IPS-20b (cell line): ENCODE measurements around the gene LRFN5.
"Not testable (repeated sequence)": the region's sequence is repeated elsewhere in the genome, so short reads cannot be mapped to it uniquely, and the experiment has no call there.

Experiments
- H3K27ac ChIP-seq: one replicate; pipeline ENCODE4 v1.5.1; 2013; ENCODE audit warnings: low read length
- H3K27me3 ChIP-seq: 2 replicates; pipeline ENCODE4 v1.6.1; 2013; ENCODE audit warnings: mild to moderate bottlenecking, low read length, inconsistent platforms; ENCODE audit not compliant: insufficient read depth
- H3K36me3 ChIP-seq: 2 replicates; pipeline ENCODE4 v1.6.1; 2013; ENCODE audit warnings: low read depth, mild to moderate bottlenecking, inconsistent platforms, low read length, moderate library complexity; ENCODE audit not compliant: insufficient read depth
- H3K4me1 ChIP-seq: 2 replicates; pipeline ENCODE4 v1.6.1; 2013; ENCODE audit warnings: mild to moderate bottlenecking, control low read depth, inconsistent platforms, low read length, moderate library complexity; ENCODE audit not compliant: insufficient read depth
- H3K4me3 ChIP-seq: 2 replicates; pipeline ENCODE4 v1.5.1; 2013; ENCODE audit warnings: mild to moderate bottlenecking, low read length, inconsistent platforms
- H3K9ac ChIP-seq: 2 replicates; pipeline ENCODE4 v1.6.1; 2013; ENCODE audit warnings: low read depth, mild to moderate bottlenecking, inconsistent platforms, low read length, moderate library complexity
- H3K9me3 ChIP-seq: 2 replicates; pipeline ENCODE4 v1.6.1; 2013; ENCODE audit warnings: mild to moderate bottlenecking, low read depth, low read length, inconsistent platforms; ENCODE audit not compliant: insufficient read depth

The LRFN5 gene

GRCh38 chr14:41606532-41607303 is at the start of gene LRFN5:
LRFN5 (plus strand) TSS chr14:41606876.
- Histone ChIP-seq H3K36me3 (no peaks in the 10 kb centered on the region), H3K27ac (no peak within 1 kb of the TSS), H3K9me3 (no peaks in the 10 kb centered on the region), H3K27me3 (peaks cover 92% of the 10 kb centered on the region), H3K4me3 (peak within 1 kb of the TSS; percentile 80), H3K9ac (peak within 1 kb of the TSS; percentile 68; the same call in 1 of the 2 replicates), H3K4me1 (peaks cover 2% of the 10 kb centered on the region; the same call in 1 of the 2 replicates)

DNA sequence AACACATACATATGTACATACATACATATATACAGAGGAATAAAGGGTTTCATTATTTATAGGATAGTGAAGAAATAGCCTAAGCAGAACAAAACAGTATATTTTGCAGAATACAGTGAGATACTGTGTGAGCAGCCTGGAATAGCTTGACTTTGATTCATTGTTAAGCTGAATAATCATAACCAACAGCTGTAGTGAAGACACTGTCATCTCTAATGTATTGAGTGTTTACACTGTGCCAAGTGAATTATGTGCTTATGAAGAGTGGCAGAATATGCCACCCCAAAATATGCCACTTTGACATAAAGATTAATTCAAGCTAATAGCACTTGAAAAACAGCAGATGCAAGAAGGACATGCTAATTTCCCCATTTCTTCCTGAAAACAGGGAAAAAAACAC is 48.2 kb upstream of the LRFN5 start:
- Histone ChIP-seq H3K4me3 (no peak overlapping the region), H3K27me3 (no peaks in the 10 kb centered on the region), H3K4me1 (no peaks in the 10 kb centered on the region), H3K9ac (no peak overlapping the region), H3K9me3 (no peaks in the 10 kb centered on the region), H3K36me3 (no peaks in the 10 kb centered on the region), H3K27ac (no peak overlapping the region)

- not testable (repeated sequence) for H3K9me3 ChIP-seq, H3K36me3 ChIP-seq, H3K9ac ChIP-seq, H3K4me3 ChIP-seq, H3K27ac ChIP-seq, H3K27me3 ChIP-seq, H3K4me1 ChIP-seq
Measured at GRCh38 chr14:41566864-41567263, 39.8 kb upstream of the LRFN5 start.

DNA sequence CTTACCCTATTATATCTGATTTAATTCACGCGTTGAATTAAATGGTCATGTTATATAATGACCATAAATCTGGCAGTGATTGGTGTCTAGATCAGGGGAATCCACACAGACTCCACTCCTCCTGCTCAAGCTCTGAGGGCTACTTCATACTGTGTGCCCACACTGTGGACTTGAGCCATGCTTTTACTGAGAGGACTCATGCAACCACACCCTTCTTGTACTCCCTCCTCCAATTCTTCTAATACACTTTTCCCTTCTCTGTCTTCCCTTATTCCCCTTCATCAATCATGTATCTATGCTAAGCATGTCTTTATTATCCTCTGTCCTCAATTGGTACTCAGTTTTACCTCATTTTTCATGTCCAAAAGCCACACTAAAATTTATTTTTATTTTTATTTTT is 37.7 kb upstream of the LRFN5 start:
- no peaks in the 10 kb centered on the region for H3K27me3 ChIP-seq
- H3K9me3 ChIP-seq, result no peaks in the 10 kb centered on the region

DNA sequence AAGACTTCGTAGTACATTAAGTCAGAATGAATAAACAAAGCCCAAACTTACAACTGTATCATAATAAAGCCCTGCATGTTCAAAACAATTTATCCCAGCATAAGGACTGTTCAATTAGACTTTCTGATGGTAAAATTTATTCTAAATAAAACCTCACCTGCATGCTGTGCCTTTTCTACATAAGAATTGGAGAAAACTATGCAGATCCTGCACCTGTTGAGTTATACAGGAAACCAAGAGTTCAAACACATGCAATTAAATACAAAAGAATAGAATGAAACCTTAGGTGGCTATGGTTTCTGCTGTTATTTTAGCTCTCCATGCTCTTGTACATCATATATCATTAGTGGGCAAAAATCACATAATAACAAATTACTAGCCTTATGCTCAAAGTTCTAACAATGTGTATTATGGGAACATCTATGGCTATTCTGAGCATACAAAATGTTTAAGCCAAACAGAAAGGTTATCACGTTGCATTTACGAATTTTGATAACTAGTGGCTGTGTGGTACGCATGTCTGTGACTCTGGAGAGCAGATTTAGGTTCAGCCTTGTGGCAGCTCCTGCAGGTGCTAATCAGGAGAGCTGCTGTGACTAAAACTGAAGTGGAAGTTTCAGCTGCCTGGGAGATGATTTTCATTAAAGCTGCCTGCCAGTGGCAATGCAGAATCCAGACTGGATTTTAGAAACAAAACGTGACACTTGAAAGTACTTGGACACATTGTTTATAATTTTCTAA is 36.1 kb upstream of the LRFN5 start:
- no peaks in the 10 kb centered on the region for H3K27me3 ChIP-seq
- peaks cover 7% of the 10 kb centered on the region for H3K4me1 ChIP-seq
- 0 out of 2 replicates have a peak overlapping the region, but pooled peaks have one; percentile 3 for H3K4me3 ChIP-seq
- H3K27ac ChIP-seq, result no peak overlapping the region
- no peak overlapping the region for H3K9ac ChIP-seq
- no peaks in the 10 kb centered on the region for H3K9me3 ChIP-seq
- no peaks in the 10 kb centered on the region for H3K36me3 ChIP-seq

More for the DNA sequence above, 37.7 kb upstream of the LRFN5 start:
- H3K9ac ChIP-seq, result no peak overlapping the region
- H3K27ac ChIP-seq, result no peak overlapping the region
- peaks cover 7% of the 10 kb centered on the region for H3K4me1 ChIP-seq
- H3K4me3 ChIP-seq, result no peak overlapping the region
- H3K36me3 ChIP-seq, result no peaks in the 10 kb centered on the region

- no peaks in the 10 kb centered on the region for H3K27me3 ChIP-seq
- H3K4me1 ChIP-seq, result no peaks in the 10 kb centered on the region
- no peak overlapping the region for H3K27ac ChIP-seq
- H3K4me3 ChIP-seq, result no peak overlapping the region
- no peak overlapping the region for H3K9ac ChIP-seq
- no peaks in the 10 kb centered on the region for H3K9me3 ChIP-seq
- H3K36me3 ChIP-seq, result no peaks in the 10 kb centered on the region
Measured at GRCh38 chr14:41586237-41586636, 20.4 kb upstream of the LRFN5 start.

GRCh38 chr14:41597647-41598046 is 9.0 kb upstream of the LRFN5 start:
- H3K36me3 ChIP-seq, result no peaks in the 10 kb centered on the region
- H3K4me1 ChIP-seq, result peaks cover 12% of the 10 kb centered on the region; the same call in 1 of the 2 replicates
- H3K27me3 ChIP-seq, result peaks cover 2% of the 10 kb centered on the region; the same call in 1 of the 2 replicates
- no peak overlapping the region for H3K27ac ChIP-seq
- 0 out of 2 replicates have a peak, but pooled peaks cover 4% of the 10 kb centered on the region for H3K9me3 ChIP-seq
- H3K4me3 ChIP-seq, result no peak overlapping the region
- H3K9ac ChIP-seq, result no peak overlapping the region

GRCh38 chr14:41599805-41600385 is 6.8 kb upstream of the LRFN5 start:
- H3K27ac ChIP-seq, H3K9me3 ChIP-seq, H3K36me3 ChIP-seq: not testable (repeated sequence)
- peak overlapping the region; percentile 47; the same call in 1 of the 2 replicates for H3K4me3 ChIP-seq
- peak overlapping the region; percentile 54; the same call in 1 of the 2 replicates for H3K9ac ChIP-seq
- peaks cover 24% of the 10 kb centered on the region for H3K27me3 ChIP-seq
- H3K4me1 ChIP-seq, result peaks cover 12% of the 10 kb centered on the region; the same call in 1 of the 2 replicates

DNA sequence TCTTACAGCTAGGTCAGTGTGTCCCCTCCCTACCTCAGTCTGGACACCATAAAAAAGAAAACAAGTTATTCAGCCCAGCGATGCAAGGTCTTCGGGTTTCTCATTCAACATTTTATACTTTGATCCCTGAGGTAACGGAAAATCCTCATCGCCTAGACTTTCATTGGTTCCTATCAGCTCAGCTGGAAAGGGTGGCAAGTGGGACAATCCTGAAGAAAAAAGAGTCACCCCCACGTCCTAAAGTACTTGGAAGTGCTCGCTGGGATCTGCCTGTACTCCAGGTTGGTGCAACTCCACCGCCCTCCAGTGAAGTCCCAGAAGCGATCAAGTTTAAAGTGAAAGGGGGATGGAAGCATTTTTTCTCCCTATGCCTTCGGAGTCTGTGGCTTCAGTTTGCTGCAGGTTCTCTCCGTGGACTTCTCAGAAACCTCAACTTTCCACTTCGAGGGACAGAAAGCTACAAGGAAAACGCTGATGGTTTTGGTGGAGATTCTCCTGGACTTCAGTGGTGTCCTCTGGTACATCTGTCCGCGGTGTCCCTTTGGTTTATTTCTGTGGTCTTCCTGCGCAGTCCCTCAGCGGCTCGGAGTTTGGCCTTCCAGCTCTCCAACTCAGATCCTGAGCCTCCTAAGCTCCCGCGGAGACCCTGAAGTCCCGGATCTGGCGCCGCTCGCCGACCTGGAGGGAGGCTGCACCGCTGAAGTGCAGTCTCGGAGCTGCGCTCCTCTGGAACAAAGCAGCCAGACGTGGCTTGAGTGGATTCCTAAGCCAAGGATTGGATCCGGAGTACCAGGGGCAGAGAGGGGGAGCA is 1.8 kb upstream of the LRFN5 start:
- H3K27ac ChIP-seq, result no peak overlapping the region
- H3K27me3 ChIP-seq, result peaks cover 74% of the 10 kb centered on the region
- H3K36me3 ChIP-seq, result no peaks in the 10 kb centered on the region
- peak overlapping the region; percentile 68 for H3K9ac ChIP-seq
- peak overlapping the region; percentile 80 for H3K4me3 ChIP-seq
- H3K9me3 ChIP-seq, result no peaks in the 10 kb centered on the region
- H3K4me1 ChIP-seq, result peaks cover 7% of the 10 kb centered on the region; the same call in 1 of the 2 replicates

DNA sequence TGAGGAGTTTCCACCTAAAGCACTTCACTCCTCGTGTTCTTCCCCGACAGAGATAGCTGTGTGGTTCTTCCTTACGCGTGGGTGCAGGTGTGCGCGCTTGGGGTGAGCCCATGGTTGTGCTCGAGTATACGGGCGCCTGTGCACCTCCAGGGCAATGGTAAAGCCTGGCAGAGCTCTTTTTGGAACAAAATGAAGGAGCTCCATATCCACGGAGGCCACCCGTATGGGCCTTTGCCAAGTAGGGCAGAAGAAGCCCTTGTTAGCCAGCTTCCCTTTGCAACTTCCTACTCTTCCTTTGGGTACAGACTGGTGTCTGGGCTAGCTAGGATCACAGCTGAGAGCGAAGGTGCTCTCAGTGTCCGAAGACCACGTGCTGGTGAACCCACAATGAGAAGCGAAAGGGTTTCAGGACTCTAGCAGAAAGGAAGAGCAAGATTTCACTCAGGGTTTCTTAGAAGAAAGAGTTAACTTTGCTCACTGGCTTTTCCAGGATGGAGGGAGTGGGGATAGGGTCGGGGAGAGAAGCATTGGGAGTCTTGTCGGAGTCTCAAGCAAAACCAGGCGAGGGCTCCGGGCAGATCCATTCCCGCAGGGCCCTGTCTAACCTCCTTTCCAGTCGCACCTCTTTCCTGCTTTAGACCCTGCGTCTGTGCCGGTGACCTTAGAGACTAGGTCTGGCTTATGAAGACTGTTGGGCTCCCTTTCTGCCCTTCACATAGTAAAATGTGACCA is 960 bp upstream of the LRFN5 start:
- Histone ChIP-seq H3K27me3 (peaks cover 82% of the 10 kb centered on the region), H3K36me3 (no peaks in the 10 kb centered on the region), H3K4me1 (peaks cover 4% of the 10 kb centered on the region; the same call in 1 of the 2 replicates), H3K27ac (no peak overlapping the region), H3K9me3 (no peaks in the 10 kb centered on the region), H3K9ac (peak overlapping the region; percentile 68), H3K4me3 (peak overlapping the region; percentile 80)

GRCh38 chr14:41606282-41606531 is 469 bp upstream of the LRFN5 start:
- Histone ChIP-seq H3K36me3 (no peaks in the 10 kb centered on the region), H3K9ac (peak overlapping the region; percentile 29; the same call in 1 of the 2 replicates), H3K27ac (no peak overlapping the region), H3K9me3 (no peaks in the 10 kb centered on the region), H3K27me3 (peaks cover 87% of the 10 kb centered on the region), H3K4me1 (peaks cover 2% of the 10 kb centered on the region; the same call in 1 of the 2 replicates), H3K4me3 (peak overlapping the region; percentile 80)
